Psoas muscle (tissue), 8 donors: ENCODE measurements around the gene PCLO. TPM values are rescaled to one million over a fixed set of nuclear protein-coding genes. Genes with fewer than 3 reads are reported as not detected.

Experiments
- ATAC-seq, 4 donors: fragments of 200-7000 bp; cut with Tn5 transposase; one replicate each; pipeline ENCODE4 v1.9.1; 2020; ENCODE audit warnings: moderate library complexity in 3 of 4, mild to moderate bottlenecking in 2 of 4
- DNase-seq, 2 donors: peaks; one replicate each; pipeline ENCODE4 v3.0.0-alpha.2; 2020
- H3K27ac ChIP-seq: fragments of 200-600 bp; one replicate; pipeline ENCODE4 v1.8.0; 2022
- H3K27me3 ChIP-seq, 3 donors: fragments of 200-600 bp in 1 of 3; one replicate each; pipeline versions ENCODE4 v1.6.1 to v1.8.0; 2013 to 2022; ENCODE audit warnings: low read length in 2 of 3, mild to moderate bottlenecking in 2 of 3, moderate library complexity in 1 of 3; ENCODE audit not compliant: insufficient read depth in 3 of 3
- H3K36me3 ChIP-seq, 2 donors: fragments of 200-600 bp in 1 of 2; one replicate each; pipeline versions ENCODE4 v1.6.1 to v1.8.0; 2013 to 2022; ENCODE audit warnings: low read depth in 1 of 2, mild to moderate bottlenecking in 1 of 2, moderate library complexity in 1 of 2; ENCODE audit not compliant: insufficient read depth in 1 of 2
- H3K4me1 ChIP-seq: fragments of 200-600 bp; one replicate; pipeline ENCODE4 v1.8.0; 2022
- H3K4me3 ChIP-seq: fragments of 200-600 bp; one replicate; pipeline ENCODE4 v1.8.0; 2022; ENCODE audit warnings: mild to moderate bottlenecking
- H3K9me3 ChIP-seq: fragments of 200-600 bp; one replicate; pipeline ENCODE4 v1.8.0; 2022
- CTCF ChIP-seq: fragments of 200-600 bp; IDR thresholded peaks from one replicate; pipeline ENCODE4 v1.8.0; 2022; ENCODE audit warnings: antibody characterized with exemption
- WGBS, 3 donors: extraction: QIAGEN DNeasy Blood & Tissue Kit; methylation state at CpG; one replicate each; pipeline versions ENCODE4 v1.1.6 to v1.1.7; 2013; 5-methylcytosine and 5-hydroxymethylcytosine counted together
- intact Hi-C, 2 donors: fragments of 100-400 bp; cut with DNase I; formaldehyde crosslinking; loops; one replicate each; pipeline versions ENCODE4 v1.11.0 to v1.14.2; 2022
- polyA plus RNA-seq, 3 donors: library from polyadenylated mRNA; stranded (reverse); fragments of 200-250 nt; gene quantifications; one replicate each; pipeline ENCODE4 v1.2.3, GENCODE V29; 2013
- total RNA-seq, 4 donors: library from RNA; stranded (reverse); fragmentation: NEBNext Ultra II Directional in 2 of 4; extraction: Animal tissue kit (Norgen Biotek cat#: 25700) in 2 of 4; gene quantifications; one replicate each; pipeline versions ENCODE4 v1.2.1 to v1.2.4, GENCODE V29; 2021 to 2023
- donor health status: healthy with polysubstance abuse.
- donor health status: DM: no; HTN: no; CAD: no; lungs with moderate emphysema.
- donor health status: Bipolar disorder and iron deficiency.
- donor health status: healthy.
- donor health status: DM: yes; HTN: yes; CAD: no.
- donor health status: DM: no; HTN: no; CAD: no.
- donor health status: DM: no; HTN: no; CAD: no.
- donor health status: DM: yes; HTN: yes; CAD: no.

Gene PCLO
- total and polyA plus RNA-seq, 7 donors, result 0.03 to 0.46 (median 0.08) TPM; not detected in 3

- ATAC-seq (no peak), DNase-seq (no peak)
- no peak for TF ChIP-seq CTCF
- intact Hi-C loops, result no loop called here
- Histone ChIP-seq H3K27me3 (no peaks in the 10 kb centered on the region), H3K36me3 (no peaks in the 10 kb centered on the region), H3K9me3 (no peaks in the 10 kb centered on the region), H3K4me3 (no peak overlapping the region), H3K4me1 (no peaks in the 10 kb centered on the region), H3K27ac (no peak overlapping the region)
Measured at GRCh38 chr7:83053965-83054364, 108.7 kb downstream of the PCLO start.

GRCh38 chr7:83040484-83040883 is 122.2 kb downstream of the PCLO start:
- Histone ChIP-seq H3K4me1 (no peaks in the 10 kb centered on the region), H3K36me3 (no peaks in the 10 kb centered on the region), H3K4me3 (no peak overlapping the region), H3K27me3 (no peaks in the 10 kb centered on the region), H3K9me3 (no peaks in the 10 kb centered on the region), H3K27ac (no peak overlapping the region)
- no peak for TF ChIP-seq CTCF
- ATAC-seq, result no peak
- 67 to 71% (median 69%) methylated on average over 3 of the region's 3 CpGs for WGBS, 3 donors
- intact Hi-C loops, result no loop called here
- no peak for DNase-seq

DNA sequence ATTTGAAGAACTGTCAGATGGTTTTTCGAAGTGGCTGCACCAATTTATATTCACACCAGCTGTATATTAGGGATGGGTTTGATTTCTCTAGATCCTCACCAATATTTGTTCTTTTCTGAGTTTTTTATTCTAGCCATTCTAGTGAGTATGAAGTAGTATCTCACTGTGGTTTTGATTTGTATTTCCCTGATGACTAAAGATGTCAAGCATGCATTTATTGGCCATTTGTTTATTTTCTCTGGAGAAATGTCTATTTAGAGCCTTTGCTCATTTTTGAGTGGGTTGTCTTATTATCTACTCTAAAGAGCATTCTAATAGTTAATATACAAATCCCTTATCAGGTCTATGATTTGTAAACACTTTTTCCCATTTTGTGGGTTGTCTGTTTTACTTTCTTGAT is 123.9 kb downstream of the PCLO start:
- Histone ChIP-seq H3K36me3 (no peaks in the 10 kb centered on the region), H3K4me1 (no peaks in the 10 kb centered on the region), H3K27ac (no peak overlapping the region), H3K27me3 (no peaks in the 10 kb centered on the region), H3K4me3 (no peak overlapping the region), H3K9me3 (no peaks in the 10 kb centered on the region)
- intact Hi-C loops, result no loop called here
- DNase-seq (no peak), ATAC-seq (no peak)
- WGBS, 3 donors, result 76 to 87% (median 83%) methylated on average over 1 of the region's 1 CpG
- TF ChIP-seq CTCF, result no peak

DNA sequence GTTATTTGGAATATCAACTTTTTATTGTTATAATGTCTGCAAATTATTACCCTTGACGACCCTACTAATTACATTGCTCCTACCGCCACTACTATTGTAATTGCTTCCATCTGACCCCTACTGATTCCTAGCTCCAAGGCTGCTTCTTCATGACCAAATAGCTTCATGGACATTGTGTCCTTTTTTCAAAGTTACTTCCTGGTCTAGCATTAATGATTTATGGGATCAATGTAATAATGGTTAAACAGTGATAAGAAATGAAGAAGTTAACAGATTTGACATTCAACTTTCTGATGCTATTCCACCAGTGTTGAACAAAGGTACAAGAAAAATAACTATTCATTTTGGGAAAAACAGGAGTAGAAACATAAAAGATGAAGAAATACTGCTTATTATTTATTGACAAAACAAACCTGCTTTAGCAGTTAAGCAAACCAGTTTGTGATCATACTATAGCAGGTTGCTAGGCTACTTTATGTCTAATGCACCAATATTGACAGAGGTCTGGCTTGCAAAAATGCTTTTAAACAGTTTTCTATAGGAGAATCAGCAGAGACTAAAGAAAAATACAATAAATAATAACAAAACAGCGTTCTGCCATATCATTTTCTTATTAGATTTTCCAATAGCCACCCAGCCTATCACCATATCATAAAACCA is 125.8 kb downstream of the PCLO start:
- no peaks in the 10 kb centered on the region for H3K9me3 ChIP-seq
- no peaks in the 10 kb centered on the region for H3K36me3 ChIP-seq
- H3K4me1 ChIP-seq, result no peaks in the 10 kb centered on the region
- no peak overlapping the region for H3K27ac ChIP-seq
- H3K4me3 ChIP-seq, result no peak overlapping the region
- intact Hi-C loops, result no loop called here
- 71 to 79% (median 78%) methylated on average over 3 of the region's 3 CpGs for WGBS, 3 donors
- ATAC-seq (no peak), DNase-seq (no peak)
- no peaks in the 10 kb centered on the region for H3K27me3 ChIP-seq
- TF ChIP-seq CTCF, result no peak

- Histone ChIP-seq H3K36me3 (no peaks in the 10 kb centered on the region), H3K9me3 (no peaks in the 10 kb centered on the region), H3K27ac (no peak overlapping the region), H3K4me3 (no peak overlapping the region), H3K27me3 (no peaks in the 10 kb centered on the region), H3K4me1 (no peaks in the 10 kb centered on the region)
- ATAC-seq (no peak), DNase-seq (no peak)
- intact Hi-C loops, result no loop called here
- 25 to 29% (median 27%) methylated on average over 2 of the region's 2 CpGs for WGBS, 3 donors
- no peak for TF ChIP-seq CTCF
Measured at GRCh38 chr7:83036130-83036529, 126.6 kb downstream of the PCLO start.
